HG03457 (cell line): ENCODE data around the gene FGFBP1.

ENCODE experiments used
- ATAC-seq: cut with Tn5 transposase; IDR thresholded peaks from one replicate; pipeline ENCODE4 v1.9.1; 2021; ENCODE audit warnings: moderate number of reproducible peaks; ENCODE audit not compliant: unreplicated experiment

FGFBP1 gene

GRCh38 chr4:15938640-15939039 lies at the start of gene FGFBP1:
TSS of gene FGFBP1 (minus strand) at chr4:15938740. CDS start at chr4:15936632, 2,108 bp downstream.
- ATAC-seq: no peak

DNA sequence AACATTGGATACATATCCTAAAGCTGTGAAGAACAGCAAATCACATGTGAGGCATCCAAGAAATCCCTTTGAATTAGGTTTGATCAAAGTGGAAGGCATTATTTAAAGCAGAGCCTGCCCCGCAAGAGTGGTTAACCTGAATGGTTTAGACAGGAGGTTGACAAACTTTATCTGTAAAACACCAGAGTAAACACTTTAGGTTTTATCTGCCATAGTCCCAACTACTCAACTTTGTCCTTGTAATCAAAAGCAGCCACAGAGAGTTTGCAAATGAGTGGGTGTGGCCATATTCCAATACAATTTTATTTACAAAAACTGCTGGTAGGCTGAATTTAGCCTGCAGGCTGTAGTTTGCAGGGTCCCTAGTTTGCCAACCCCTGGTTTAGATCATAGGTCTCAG lies 49.7 kb upstream of the FGFBP1 start:
- no peak for ATAC-seq

GRCh38 chr4:15986907-15987306 lies 48.4 kb upstream of the FGFBP1 start:
- ATAC-seq: no peak

- ATAC-seq: no peak
Measured at GRCh38 chr4:15983610-15984009, 45.1 kb upstream of the FGFBP1 start.

- ATAC-seq: no peak
Measured at GRCh38 chr4:15982842-15983524, 44.4 kb upstream of the FGFBP1 start.

- no peak for ATAC-seq
Measured at GRCh38 chr4:15976456-15977447, 38.2 kb upstream of the FGFBP1 start.

DNA sequence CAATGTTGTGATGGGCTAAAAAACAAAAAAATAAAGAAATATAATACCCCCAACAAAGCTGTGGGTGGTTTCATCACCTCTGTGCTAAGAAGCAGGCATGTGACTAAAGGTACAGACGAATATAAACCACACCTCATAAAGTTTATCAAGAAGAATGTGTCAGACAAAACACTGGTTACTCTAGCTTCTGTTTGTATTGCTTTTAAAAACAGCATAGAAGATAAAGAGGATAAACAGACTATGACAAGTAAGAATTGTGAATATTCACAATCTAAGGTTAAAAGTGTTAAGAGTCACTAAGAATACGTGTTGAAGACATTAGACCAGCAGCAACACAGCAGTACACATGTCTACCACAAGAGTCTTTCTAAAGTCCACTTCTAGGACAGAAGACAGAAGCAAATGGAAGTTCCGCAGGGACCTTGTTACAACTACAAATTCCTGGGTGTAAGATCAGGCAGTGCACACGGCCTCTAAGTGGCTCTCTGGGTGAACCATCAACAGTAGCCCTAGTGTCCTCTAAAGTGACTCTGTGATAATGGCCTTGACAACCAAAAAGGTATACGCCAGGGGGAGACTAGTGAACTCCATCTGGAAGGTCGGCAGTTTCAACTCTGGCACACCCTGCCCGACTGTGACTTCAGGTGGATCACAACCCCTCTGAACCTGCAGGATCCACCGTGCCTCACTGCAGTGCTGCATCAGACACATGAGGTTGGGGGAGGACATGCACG lies 32.7 kb upstream of the FGFBP1 start:
- ATAC-seq: no peak

DNA sequence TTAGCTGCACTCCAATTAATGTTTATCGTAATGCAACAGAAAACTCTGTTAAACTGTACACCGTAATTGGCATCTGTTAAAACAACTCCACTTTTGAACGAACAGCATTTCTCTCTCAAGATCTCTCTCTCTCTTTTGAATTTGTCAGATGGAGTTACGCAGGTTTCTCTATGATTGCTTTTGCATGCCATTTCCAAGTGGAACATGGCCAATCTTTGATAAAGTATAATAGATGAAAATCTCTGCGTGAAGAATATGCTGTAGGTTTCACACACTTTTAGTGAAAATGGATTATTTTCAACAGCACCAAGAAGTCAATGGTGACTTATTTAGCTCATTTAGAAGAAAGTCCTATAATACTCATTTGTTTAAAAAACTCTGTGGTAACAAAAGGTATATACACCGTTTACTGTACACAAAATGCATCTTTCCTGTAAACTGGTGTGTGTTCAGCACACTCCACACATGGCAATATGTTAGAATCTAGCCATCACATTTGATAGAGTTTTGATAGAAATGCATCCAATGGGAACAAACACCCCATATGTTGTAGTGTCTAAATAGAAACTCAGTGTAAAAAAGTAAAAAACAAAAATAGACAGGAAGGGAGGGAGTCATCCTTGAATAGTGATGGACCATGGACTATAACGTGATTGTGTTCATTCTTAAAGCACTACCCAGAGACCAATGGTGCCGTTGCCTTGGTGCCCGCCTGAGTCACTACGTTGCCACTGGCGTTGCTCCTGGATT lies 30.2 kb upstream of the FGFBP1 start:
- no peak for ATAC-seq

DNA sequence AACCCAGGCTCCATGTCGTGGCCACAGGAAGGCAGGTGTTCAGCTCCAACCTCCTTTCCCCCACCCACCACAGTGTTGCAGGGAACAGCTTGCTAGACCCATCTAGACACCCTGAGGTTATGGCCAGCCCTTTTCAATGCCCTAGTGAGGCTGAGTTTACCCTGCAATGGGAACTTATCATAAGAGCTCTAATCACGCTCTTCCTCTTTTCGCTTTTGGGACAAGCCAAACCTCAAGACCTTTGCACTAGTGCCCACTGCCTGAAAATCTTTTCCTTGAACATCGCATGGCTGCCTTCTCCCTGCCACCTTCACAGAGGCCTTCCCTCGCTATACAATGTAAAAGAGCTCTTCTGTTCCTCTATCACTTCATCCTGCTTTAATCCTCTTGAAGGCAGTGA lies 26.8 kb upstream of the FGFBP1 start:
- no peak for ATAC-seq

DNA sequence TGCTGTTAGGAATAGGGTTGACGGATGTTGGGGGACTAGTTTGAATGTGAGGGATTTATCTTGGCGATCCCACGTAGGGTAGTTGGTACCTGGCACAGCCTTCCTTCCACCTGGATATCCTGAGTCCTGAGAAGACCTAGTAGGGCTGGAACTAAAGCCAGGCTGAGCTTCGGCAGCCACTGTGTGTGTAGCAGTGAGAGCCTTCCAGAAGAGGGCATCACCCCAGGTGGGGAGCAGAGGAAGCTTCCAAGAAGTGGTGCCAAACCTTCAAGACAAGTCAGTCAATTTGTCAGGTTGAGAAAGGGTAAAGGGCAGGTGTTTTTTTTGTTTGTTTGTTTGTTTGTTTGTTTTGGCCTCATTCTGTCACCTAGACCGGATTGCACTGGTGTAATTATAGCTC lies 25.6 kb upstream of the FGFBP1 start:
- no peak for ATAC-seq

DNA sequence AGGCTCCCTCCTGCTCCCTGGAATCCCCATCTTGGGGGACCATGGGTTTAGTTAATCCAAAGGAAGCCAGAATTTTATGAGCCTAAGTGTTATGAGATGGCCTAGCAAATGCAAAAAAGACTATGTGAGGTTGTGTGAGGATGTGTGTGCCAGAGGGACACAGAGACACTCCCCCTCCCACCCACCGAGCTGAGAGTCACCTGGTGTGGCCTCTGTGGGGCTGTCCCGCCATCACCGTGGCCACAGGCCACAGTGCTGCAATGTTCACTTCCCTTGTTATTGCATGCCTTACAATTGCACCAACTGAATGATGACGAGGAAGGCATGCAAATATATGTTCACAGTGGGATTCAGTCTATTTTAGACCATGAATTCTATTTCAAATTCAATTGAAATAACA lies 25.0 kb upstream of the FGFBP1 start:
- ATAC-seq: peak; percentile 66

GRCh38 chr4:15963001-15963451 lies 24.5 kb upstream of the FGFBP1 start, which contains the start of gene FGFBP2:
TSS of gene FGFBP2 (minus strand) at chr4:15963175. CDS start at chr4:15963129, 46 bp downstream.
- no peak for ATAC-seq

DNA sequence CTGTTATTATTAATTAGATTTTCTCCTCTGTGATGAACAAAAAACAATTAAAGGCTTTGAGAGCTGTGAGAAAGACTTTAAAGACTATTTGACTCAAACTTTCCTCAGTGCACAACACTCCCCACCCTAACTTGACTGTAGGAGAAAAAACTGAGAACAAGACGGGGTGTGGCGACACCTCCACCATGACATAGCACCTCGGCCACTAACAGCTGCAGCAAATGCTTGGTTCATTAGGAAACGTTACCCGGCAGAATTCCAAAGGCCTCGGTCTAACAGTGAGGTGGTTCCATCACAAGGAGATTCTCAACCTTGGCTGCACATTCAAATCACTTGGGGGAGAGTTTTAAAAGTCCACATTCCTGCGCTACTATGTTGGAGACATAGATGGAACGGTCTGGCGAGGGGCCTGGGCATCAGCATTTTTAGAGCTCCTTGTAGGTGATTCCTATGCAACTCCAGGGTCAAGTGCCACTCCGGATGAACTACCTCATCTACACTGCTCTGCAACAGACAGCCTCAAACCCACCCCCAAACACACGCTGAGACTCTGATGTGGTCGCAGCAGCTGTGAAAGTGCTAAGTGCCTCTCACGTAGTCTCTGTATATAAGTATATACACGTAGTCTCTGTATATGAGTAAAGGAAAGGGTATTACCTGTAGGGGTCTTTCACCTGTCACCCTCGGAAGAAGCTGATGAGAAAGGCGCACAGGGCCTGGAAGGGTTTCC lies 23.4 kb upstream of the FGFBP1 start:
- no peak for ATAC-seq

DNA sequence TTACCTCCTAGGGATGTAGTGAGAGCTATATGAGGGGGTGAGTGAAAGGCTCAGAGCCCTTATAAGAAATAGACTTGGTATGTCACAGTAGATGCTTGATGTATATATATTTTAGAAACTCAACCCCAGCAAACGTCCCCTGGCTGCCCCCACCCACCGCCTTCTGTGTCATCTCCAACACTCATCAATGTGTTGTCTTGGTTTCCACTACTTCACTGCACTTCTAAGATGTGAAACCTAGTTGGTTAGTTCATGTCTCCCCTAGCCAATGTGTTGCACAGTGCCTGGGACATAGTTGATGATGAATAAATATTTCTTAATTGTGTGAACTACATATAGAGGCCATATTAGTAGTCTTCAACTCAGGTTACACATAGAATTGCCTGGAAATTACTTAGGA lies 20.0 kb upstream of the FGFBP1 start:
- no peak for ATAC-seq

GRCh38 chr4:15956179-15956850 lies 17.8 kb upstream of the FGFBP1 start:
- peak; percentile 88 for ATAC-seq

DNA sequence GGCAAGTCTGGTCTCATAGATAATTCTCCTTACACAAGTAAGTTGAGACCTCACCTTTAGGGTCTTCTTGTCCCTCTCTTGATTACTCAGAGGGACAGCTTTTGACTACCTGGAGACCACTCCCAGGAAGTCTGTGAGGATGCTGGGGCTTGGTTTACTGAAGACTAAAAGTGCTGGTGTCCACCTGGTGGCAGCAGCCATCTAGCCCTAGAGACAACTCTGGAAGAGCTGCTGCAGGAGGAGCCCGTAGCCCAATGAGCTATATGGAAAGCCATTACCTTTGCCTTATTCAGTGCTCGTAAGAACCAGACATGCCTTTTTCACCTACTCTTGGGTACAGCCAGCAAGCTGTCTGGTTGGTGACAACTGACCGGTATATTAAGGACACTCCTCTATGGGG lies 17.1 kb upstream of the FGFBP1 start:
- no peak for ATAC-seq

DNA sequence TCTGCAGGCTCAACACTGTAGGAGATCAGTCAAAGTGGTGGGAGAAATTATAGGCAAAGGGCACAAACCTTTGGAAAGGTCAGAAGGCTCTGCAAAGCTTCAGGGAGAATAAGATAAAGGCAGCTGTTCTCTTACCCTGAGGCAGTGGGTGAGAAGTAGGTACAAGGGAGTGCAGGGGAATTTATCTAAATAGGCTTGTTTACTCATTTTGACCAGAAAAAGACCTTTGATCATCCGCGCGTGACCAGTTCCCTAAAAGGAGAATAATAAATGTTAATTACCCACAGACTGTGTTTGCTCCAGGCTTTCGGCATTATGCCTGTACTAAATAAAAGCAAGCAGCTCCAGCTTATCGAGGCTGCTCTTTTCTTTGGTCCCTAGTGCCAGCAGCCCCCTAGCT lies 15.1 kb upstream of the FGFBP1 start:
- ATAC-seq: no peak

DNA sequence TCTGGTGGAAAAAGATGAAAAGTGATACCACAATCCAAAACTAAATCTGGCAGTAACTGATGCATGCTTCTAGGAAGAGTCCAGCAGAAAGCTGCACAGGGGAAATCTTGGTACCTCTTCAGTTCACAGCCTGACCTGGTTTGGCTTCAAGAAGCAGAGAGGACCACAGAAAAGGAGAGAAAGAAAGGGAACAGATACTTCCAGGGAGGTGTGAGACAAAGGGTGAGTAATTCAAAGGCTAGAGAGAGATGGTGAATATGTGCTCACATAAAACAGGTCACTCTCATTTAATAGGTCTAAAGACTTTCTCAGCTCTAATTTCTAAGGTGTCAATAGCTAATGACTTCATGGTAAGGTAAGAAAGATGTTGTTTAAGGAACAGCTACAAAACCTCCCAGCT lies 13.2 kb upstream of the FGFBP1 start:
- no peak for ATAC-seq

DNA sequence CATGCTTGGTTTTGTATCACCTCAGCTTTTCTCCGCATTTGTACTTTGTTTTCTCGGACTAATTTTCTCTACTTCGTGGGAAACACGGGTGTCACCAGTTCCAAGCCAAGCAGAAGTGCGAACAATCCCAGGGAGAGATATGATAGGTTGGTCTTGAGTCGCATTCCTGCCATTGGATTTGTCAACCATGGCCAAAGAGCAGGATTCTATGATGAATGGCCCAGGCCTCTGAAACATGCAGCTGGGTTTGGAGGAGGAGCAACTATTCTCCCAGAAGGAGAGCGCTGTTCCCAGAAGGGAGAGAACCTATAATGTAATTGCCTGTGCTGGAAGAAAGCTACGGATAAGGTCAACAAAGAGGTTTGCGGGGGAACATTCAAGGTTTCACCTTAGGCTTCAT lies 10.3 kb upstream of the FGFBP1 start:
- no peak for ATAC-seq
